ENCODE data around the gene TMX2. TPM values are rescaled to one million over a fixed set of nuclear protein-coding genes. Genes with fewer than 3 reads are reported as not detected.

Gene TMX2
- total and polyA plus RNA-seq, 10 of the 15 experiments (the other 5 are each of a cell fraction or from before 2014, with no cell fraction given) = 64.3 to 134 (median 91.6) TPM

DNA sequence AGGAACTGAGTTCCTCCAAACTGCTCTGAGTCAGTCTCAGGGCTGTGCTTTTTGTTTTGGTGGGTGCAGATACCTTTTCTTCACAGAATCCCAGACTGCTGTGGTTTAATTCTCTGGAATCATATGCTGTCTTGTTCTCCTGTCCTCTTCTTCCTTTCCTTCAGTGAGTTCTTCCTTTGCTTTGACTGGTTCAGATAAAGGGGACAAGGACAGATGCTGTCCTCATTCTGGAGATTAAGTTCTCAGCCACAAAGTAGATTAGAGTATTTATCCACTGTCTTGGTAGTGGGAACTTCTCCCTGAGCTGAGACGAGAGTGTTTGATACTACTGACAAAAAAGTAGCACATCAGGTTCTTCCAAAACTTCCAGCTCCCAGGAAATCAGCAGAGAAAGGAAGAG lies 31.2 kb upstream of the TMX2 start:
- H3K4me2 ChIP-seq (ENCODE audit: control insufficient read depth, insufficient read depth) = no peak overlapping the region
- in situ Hi-C loops (cut with MboI) (no loop called here), intact Hi-C loops (cut with micrococcal nuclease; ENCODE audit: unreplicated experiment) (no loop called here)
- no peak for TF ChIP-seq YBX1 (IDR thresholded peaks at IDR 0.05)
- no peak for TF ChIP-seq ZNF274 (IDR thresholded peaks at IDR 0.05; ENCODE audit: insufficient read depth, insufficient read length)
- TF ChIP-seq NRF1 (conservative IDR thresholded peaks at IDR 0.05; ENCODE audit: low read depth, low read length) = no peak
- no peak for TF ChIP-seq SPI1 (IDR thresholded peaks at IDR 0.05; ENCODE audit: borderline replicate concordance, insufficient read depth, low read depth, low read length)
- TF ChIP-seq MEF2A (IDR thresholded peaks at IDR 0.05; ENCODE audit: insufficient read depth, low read depth, low read length) = no peak
- no peak for TF ChIP-seq CHD4 (IDR thresholded peaks at IDR 0.05)
- no peak for TF ChIP-seq ZNF217 (IDR thresholded peaks at IDR 0.05)
- TF ChIP-seq, protein P1, sequence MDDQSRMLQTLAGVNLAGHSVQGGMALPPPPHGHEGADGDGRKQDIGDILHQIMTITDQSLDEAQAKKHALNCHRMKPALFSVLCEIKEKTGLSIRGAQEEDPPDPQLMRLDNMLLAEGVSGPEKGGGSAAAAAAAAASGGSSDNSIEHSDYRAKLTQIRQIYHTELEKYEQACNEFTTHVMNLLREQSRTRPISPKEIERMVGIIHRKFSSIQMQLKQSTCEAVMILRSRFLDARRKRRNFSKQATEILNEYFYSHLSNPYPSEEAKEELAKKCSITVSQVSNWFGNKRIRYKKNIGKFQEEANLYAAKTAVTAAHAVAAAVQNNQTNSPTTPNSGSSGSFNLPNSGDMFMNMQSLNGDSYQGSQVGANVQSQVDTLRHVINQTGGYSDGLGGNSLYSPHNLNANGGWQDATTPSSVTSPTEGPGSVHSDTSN (IDR thresholded peaks at IDR 0.05; ENCODE audit: insufficient replicate concordance, low read depth, low read length) = no peak
- TF ChIP-seq TCF3 (IDR thresholded peaks at IDR 0.05; ENCODE audit: borderline replicate concordance, insufficient read depth, low read depth, low read length) = no peak
- no peak for TF ChIP-seq ZNF207 (IDR thresholded peaks at IDR 0.05; ENCODE audit: borderline replicate concordance)
- TF ChIP-seq KLF5 (IDR thresholded peaks at IDR 0.05; ENCODE audit: partially characterized antibody) = no peak
- no peak for TF ChIP-seq ZBED1 (IDR thresholded peaks at IDR 0.05; ENCODE audit: borderline replicate concordance)
- no peak for TF ChIP-seq BHLHE40 (IDR thresholded peaks at IDR 0.05; ENCODE audit: borderline replicate concordance in 1 of 2, low read depth in 2 of 2, low read length in 1 of 2)
- TF ChIP-seq IKZF2 (IDR thresholded peaks at IDR 0.05) = no peak
- TF ChIP-seq ZNF384 (IDR thresholded peaks at IDR 0.05; ENCODE audit: borderline replicate concordance, low read depth, low read length) = no peak
- TF ChIP-seq TCF12 (IDR thresholded peaks at IDR 0.05; ENCODE audit: low read depth, low read length) = no peak
- TF ChIP-seq NBN (IDR thresholded peaks at IDR 0.05) = no peak
- TF ChIP-seq, protein P2, sequence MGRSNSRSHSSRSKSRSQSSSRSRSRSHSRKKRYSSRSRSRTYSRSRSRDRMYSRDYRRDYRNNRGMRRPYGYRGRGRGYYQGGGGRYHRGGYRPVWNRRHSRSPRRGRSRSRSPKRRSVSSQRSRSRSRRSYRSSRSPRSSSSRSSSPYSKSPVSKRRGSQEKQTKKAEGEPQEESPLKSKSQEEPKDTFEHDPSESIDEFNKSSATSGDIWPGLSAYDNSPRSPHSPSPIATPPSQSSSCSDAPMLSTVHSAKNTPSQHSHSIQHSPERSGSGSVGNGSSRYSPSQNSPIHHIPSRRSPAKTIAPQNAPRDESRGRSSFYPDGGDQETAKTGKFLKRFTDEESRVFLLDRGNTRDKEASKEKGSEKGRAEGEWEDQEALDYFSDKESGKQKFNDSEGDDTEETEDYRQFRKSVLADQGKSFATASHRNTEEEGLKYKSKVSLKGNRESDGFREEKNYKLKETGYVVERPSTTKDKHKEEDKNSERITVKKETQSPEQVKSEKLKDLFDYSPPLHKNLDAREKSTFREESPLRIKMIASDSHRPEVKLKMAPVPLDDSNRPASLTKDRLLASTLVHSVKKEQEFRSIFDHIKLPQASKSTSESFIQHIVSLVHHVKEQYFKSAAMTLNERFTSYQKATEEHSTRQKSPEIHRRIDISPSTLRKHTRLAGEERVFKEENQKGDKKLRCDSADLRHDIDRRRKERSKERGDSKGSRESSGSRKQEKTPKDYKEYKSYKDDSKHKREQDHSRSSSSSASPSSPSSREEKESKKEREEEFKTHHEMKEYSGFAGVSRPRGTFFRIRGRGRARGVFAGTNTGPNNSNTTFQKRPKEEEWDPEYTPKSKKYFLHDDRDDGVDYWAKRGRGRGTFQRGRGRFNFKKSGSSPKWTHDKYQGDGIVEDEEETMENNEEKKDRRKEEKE (IDR thresholded peaks at IDR 0.05) = no peak
- TF ChIP-seq RAD51 (IDR thresholded peaks at IDR 0.05) = no peak
- TF ChIP-seq ASH2L (IDR thresholded peaks at IDR 0.05; ENCODE audit: borderline replicate concordance, low read depth) = no peak
- peaks cover 43% of the 10 kb centered on the region for H3K79me2 ChIP-seq (ENCODE audit: control insufficient read depth, insufficient read depth, low read length)
- no peak for ATAC-seq
- H3K4me3 ChIP-seq = no peak overlapping the region
- no peak for FAIRE-seq
- ChIA-PET CTCF (interaction anchor here (0.9 to 1.5 kb wide), 4 partner anchors 25 to 119 kb away, joined by 3 to 5 read pairs (median 4); no protein-coding TSS in a partner anchor), RAD21 (ENCODE audit: unreplicated experiment) (no interaction called here), POLR2A (interaction anchor here (1.2 kb wide), 1 partner anchor 16 kb away, joined by 3 read pairs; no protein-coding TSS in a partner anchor), SMC1A (ENCODE audit: uncharacterized antibody, unreplicated experiment) (interaction anchor here (1.2 to 1.5 kb wide), 2 partner anchors 38 to 61 kb away, joined by 3 read pairs; no protein-coding TSS in a partner anchor)
- WGBS (ENCODE audit: insufficient coverage, insufficient replicate concordance, low lambda C conversion rate, missing lambda C conversion rate) = 95% methylated on average over 1 of the region's 1 CpG
- no peak overlapping the region for H3K27ac ChIP-seq (ENCODE audit: control insufficient read depth, insufficient read depth)
- peaks cover 1 to 21% of the 10 kb centered on the region in 2 experiments for H3K36me3 ChIP-seq (ENCODE audit: control insufficient read depth in 2 of 2, insufficient read depth in 2 of 2, low read length in 1 of 2)
- H4K20me1 ChIP-seq (ENCODE audit: control insufficient read depth, insufficient read depth) = peaks cover 2% of the 10 kb centered on the region; the same call in 1 of the 2 replicates
- H3K9ac ChIP-seq (ENCODE audit: control insufficient read depth, insufficient read depth, low read length) = no peak overlapping the region
- H3K27me3 ChIP-seq (replicated peaks in 1 of 2; ENCODE audit: control insufficient read depth in 2 of 2, insufficient read depth in 2 of 2, low read length in 1 of 2) = no peaks in the 10 kb centered on the region
- no peak for DNase-seq (ENCODE audit: low read depth, low spot score)
- peaks cover 12% of the 10 kb centered on the region; the same call in 1 of the 2 replicates for H3K4me1 ChIP-seq (ENCODE audit: control insufficient read depth, insufficient read depth, low read length)
- no TSS peak for BruUV-seq (replicated peaks)
- H2AFZ ChIP-seq (ENCODE audit: control insufficient read depth, low read depth, low read length) = no peak overlapping the region
- H3K9me3 ChIP-seq (replicated peaks; ENCODE audit: control insufficient read depth, insufficient read depth, low read length) = no peaks in the 10 kb centered on the region
